Nephron progenitor cell (in vitro differentiated cells): ENCODE data around the gene MARK2.

Experiments used
- DNase-seq: peaks from one replicate; pipeline ENCODE4 v3.0.0; 2021
- H3K27ac Mint-ChIP-seq: 2 replicates; pipeline ENCODE4 v1.8.0; 2021; ENCODE audit warnings: mild to moderate bottlenecking, moderate library complexity, mixed read lengths
- H3K27me3 Mint-ChIP-seq: 2 replicates; pipeline ENCODE4 v1.8.0; 2021; ENCODE audit warnings: mild to moderate bottlenecking, low read depth, mixed read lengths; ENCODE audit not compliant: poor library complexity
- H3K36me3 Mint-ChIP-seq: 2 replicates; pipeline ENCODE4 v1.8.0; 2021; ENCODE audit warnings: low read depth, mixed read lengths
- H3K4me1 Mint-ChIP-seq: 2 replicates; pipeline ENCODE4 v1.8.0; 2021; ENCODE audit warnings: mixed read lengths
- H3K4me3 Mint-ChIP-seq: 2 replicates; pipeline ENCODE4 v1.8.0; 2021; ENCODE audit warnings: mild to moderate bottlenecking, moderate library complexity, mixed read lengths
- H3K9me3 Mint-ChIP-seq: 2 replicates; pipeline ENCODE4 v1.8.0; 2021; ENCODE audit warnings: mild to moderate bottlenecking, moderate library complexity, mixed read lengths
- CTCF ChIP-seq: fragments of 200-600 bp; sonication (generic); IDR thresholded peaks from 2 replicates; pipeline ENCODE4 v1.5.0; 2021; ENCODE audit warnings: antibody characterized with exemption

The MARK2 gene

GRCh38 chr11:63905179-63905578, 66.3 kb downstream of the MARK2 start:
- Mint-ChIP-seq H3K27me3 (peaks cover 7% of the 10 kb centered on the region), H3K4me1 (peaks cover 49% of the 10 kb centered on the region), H3K9me3 (no peaks in the 10 kb centered on the region), H3K36me3 (peaks cover 29% of the 10 kb centered on the region), H3K4me3 (no peak overlapping the region), H3K27ac (peak overlapping the region; percentile 6)
- no peak for DNase-seq
- no peak for TF ChIP-seq CTCF

- no peak for TF ChIP-seq CTCF
- Mint-ChIP-seq H3K27ac (peak overlapping the region; percentile 28), H3K36me3 (peaks cover 20% of the 10 kb centered on the region), H3K9me3 (no peaks in the 10 kb centered on the region), H3K4me1 (peaks cover 58% of the 10 kb centered on the region), H3K27me3 (peaks cover 7% of the 10 kb centered on the region), H3K4me3 (no peak overlapping the region)
- no peak for DNase-seq
Observed at GRCh38 chr11:63906087-63906486, 67.2 kb downstream of the MARK2 start.

- Mint-ChIP-seq H3K27ac (no peak overlapping the region), H3K4me1 (peaks cover 63% of the 10 kb centered on the region), H3K36me3 (peaks cover 15% of the 10 kb centered on the region), H3K27me3 (peaks cover 5% of the 10 kb centered on the region), H3K4me3 (no peak overlapping the region), H3K9me3 (no peaks in the 10 kb centered on the region)
- no peak for TF ChIP-seq CTCF
- peak; percentile 33 for DNase-seq
Observed at GRCh38 chr11:63906585-63906984, 67.7 kb downstream of the MARK2 start.

GRCh38 chr11:63907063-63907462, 68.2 kb downstream of the MARK2 start:
- H3K4me1 Mint-ChIP-seq: peaks cover 66% of the 10 kb centered on the region
- no peak overlapping the region for H3K4me3 Mint-ChIP-seq
- H3K27ac Mint-ChIP-seq: no peak overlapping the region
- DNase-seq: peak; percentile 32
- no peaks in the 10 kb centered on the region for H3K9me3 Mint-ChIP-seq
- peaks cover 11% of the 10 kb centered on the region for H3K36me3 Mint-ChIP-seq
- peaks cover 3% of the 10 kb centered on the region for H3K27me3 Mint-ChIP-seq
- no peak for TF ChIP-seq CTCF

- Mint-ChIP-seq H3K27me3 (peaks cover 3% of the 10 kb centered on the region), H3K4me3 (peak overlapping the region; percentile 55), H3K27ac (peak overlapping the region; percentile 68), H3K36me3 (peaks cover 17% of the 10 kb centered on the region), H3K4me1 (peaks cover 74% of the 10 kb centered on the region), H3K9me3 (no peaks in the 10 kb centered on the region)
- no peak for TF ChIP-seq CTCF
- peak; percentile 50 for DNase-seq
Observed at GRCh38 chr11:63907808-63908530, 69.1 kb downstream of the MARK2 start.
